Uterus (tissue), 4 donors: ENCODE data around the gene CTIF. TPM values are rescaled to one million over a fixed set of nuclear protein-coding genes. Genes with fewer than 3 reads are reported as not detected.
A peak's percentile ranks its signal among the peaks of the same experiment; 100 is the strongest.

Source experiments
- DNase-seq, 2 donors: peaks; one replicate each; pipeline ENCODE4 v3.0.0-alpha.2; 2019 to 2020
- H3K27ac ChIP-seq, 2 donors: fragments of 200-600 bp; sonication (generic); 1 replicate in 1 of 2; 2 replicates in 1 of 2; pipeline ENCODE4 v1.5.1; 2016 to 2018
- H3K27me3 ChIP-seq, 2 donors: fragments of 200-600 bp; sonication (generic); one replicate each; pipeline ENCODE4 v1.5.1; 2018 to 2019; ENCODE audit warnings: control low read depth in 1 of 2
- H3K36me3 ChIP-seq, 2 donors: fragments of 200-600 bp; sonication (generic); one replicate each; pipeline ENCODE4 v1.5.1; 2019; ENCODE audit warnings: control low read depth in 1 of 2
- H3K4me1 ChIP-seq, 2 donors: fragments of 200-600 bp; sonication (generic); one replicate each; pipeline ENCODE4 v1.5.1; 2018 to 2019; ENCODE audit warnings: control low read depth in 1 of 2
- H3K4me3 ChIP-seq, 2 donors: fragments of 200-600 bp; sonication (generic); 1 replicate in 1 of 2; 2 replicates in 1 of 2; pipeline ENCODE4 v1.5.1; 2018 to 2019; ENCODE audit warnings: mild to moderate bottlenecking in 1 of 2
- H3K9me3 ChIP-seq, 2 donors: fragments of 200-600 bp; sonication (generic); one replicate each; pipeline ENCODE4 v1.5.1; 2019; ENCODE audit warnings: control low read depth in 1 of 2
- CTCF ChIP-seq, 4 experiments: fragments of 200-600 bp in 2 of 4; fragments of 450-650 bp in 2 of 4; sonication (generic) in 2 of 4; IDR thresholded peaks; one replicate each; pipeline ENCODE4 v1.5.1; 2016 to 2019; ENCODE audit warnings: antibody characterized with exemption in 4 of 4, mild to moderate bottlenecking in 2 of 4, moderate library complexity in 1 of 4
- POLR2A ChIP-seq, 2 donors: fragments of 450-650 bp; IDR thresholded peaks; one replicate each; pipeline ENCODE4 v1.6.1; 2016; ENCODE audit warnings: antibody characterized with exemption in 2 of 2, mild to moderate bottlenecking in 1 of 2, moderate library complexity in 1 of 2
- intact Hi-C: fragments of 100-400 bp; cut with DNase I; formaldehyde crosslinking; loops from one replicate; pipeline ENCODE4 v1.15.1; 2023; ENCODE audit warnings: low total_unique reads
- total RNA-seq, 4 donors: library from RNA; depleted of rRNA in 3 of 4; stranded (reverse); fragments of >200 nt in 3 of 4; gene quantifications; one replicate each; pipeline versions ENCODE4 v1.1.0 to v1.2.4, GENCODE V29; 2014 to 2023
- donor health status: DM: yes; HTN: yes; CAD: no.

CTIF gene
- total RNA-seq, 4 donors from 2014 or later = 11.3 to 94.3 (median 48.0) TPM

GRCh38 chr18:48611203-48611602, 72.4 kb downstream of the CTIF start:
- Histone ChIP-seq H3K27me3 (no peaks in the 10 kb centered on the region), H3K9me3 (no peaks in the 10 kb centered on the region), H3K4me3 (no peak overlapping the region), H3K36me3 (no peaks in the 10 kb centered on the region), H3K4me1 (no peaks in the 10 kb centered on the region), H3K27ac (no peak overlapping the region)
- no peak for TF ChIP-seq POLR2A (IDR thresholded peaks at IDR 0.05)
- DNase-seq = no peak
- intact Hi-C loops = no loop called here

GRCh38 chr18:48611785-48612480, 73.1 kb downstream of the CTIF start:
- DNase-seq = no peak
- peak overlapping the region in 1 of 2 donors; percentile 71 for H3K27ac ChIP-seq
- no peaks in the 10 kb centered on the region for H3K27me3 ChIP-seq
- no peaks in the 10 kb centered on the region for H3K36me3 ChIP-seq
- intact Hi-C loops = no loop called here
- H3K9me3 ChIP-seq = no peaks in the 10 kb centered on the region
- TF ChIP-seq CTCF (IDR thresholded peaks at IDR 0.05) (no peak), POLR2A (IDR thresholded peaks at IDR 0.05) (no peak)
- H3K4me3 ChIP-seq = no peak overlapping the region
- no peaks in the 10 kb centered on the region for H3K4me1 ChIP-seq

GRCh38 chr18:48612511-48612910, 73.7 kb downstream of the CTIF start:
- no peak for DNase-seq
- TF ChIP-seq CTCF (IDR thresholded peaks at IDR 0.05) (no peak), POLR2A (IDR thresholded peaks at IDR 0.05) (no peak)
- Histone ChIP-seq H3K27ac (peak overlapping the region; percentile 70 to 71), H3K27me3 (no peaks in the 10 kb centered on the region), H3K9me3 (no peaks in the 10 kb centered on the region), H3K36me3 (no peaks in the 10 kb centered on the region), H3K4me3 (no peak overlapping the region), H3K4me1 (no peaks in the 10 kb centered on the region)
- intact Hi-C loops = no loop called here

- Histone ChIP-seq H3K4me3 (no peak overlapping the region), H3K9me3 (no peaks in the 10 kb centered on the region), H3K27me3 (no peaks in the 10 kb centered on the region), H3K36me3 (no peaks in the 10 kb centered on the region), H3K27ac (peak overlapping the region; percentile 70 to 71), H3K4me1 (no peaks in the 10 kb centered on the region)
- intact Hi-C loops = no loop called here
- DNase-seq = no peak
- TF ChIP-seq CTCF (IDR thresholded peaks at IDR 0.05) (no peak), POLR2A (IDR thresholded peaks at IDR 0.05) (no peak)
These were observed 74.1 kb downstream of the CTIF start for GRCh38 chr18:48612917-48613316.

GRCh38 chr18:48613589-48614404, 75.0 kb downstream of the CTIF start:
- H3K27me3 ChIP-seq = no peaks in the 10 kb centered on the region
- no peak for TF ChIP-seq POLR2A (IDR thresholded peaks at IDR 0.05)
- no peak for TF ChIP-seq CTCF (IDR thresholded peaks at IDR 0.05)
- no peak overlapping the region for H3K4me3 ChIP-seq
- intact Hi-C loops = no loop called here
- peak overlapping the region; percentile 70 to 71 for H3K27ac ChIP-seq
- H3K4me1 ChIP-seq = no peaks in the 10 kb centered on the region
- peak; percentile 74 to 76 for DNase-seq
- no peaks in the 10 kb centered on the region for H3K9me3 ChIP-seq
- H3K36me3 ChIP-seq = no peaks in the 10 kb centered on the region
